ENCODE measurements around the gene GABRA1.

GABRA1 gene

GRCh38 chr5:161895514-161895913 lies 47.6 kb downstream of the GABRA1 start:
- no peak for DNase-seq (ENCODE audit: low read depth, low spot score)
- TF ChIP-seq, protein P1, sequence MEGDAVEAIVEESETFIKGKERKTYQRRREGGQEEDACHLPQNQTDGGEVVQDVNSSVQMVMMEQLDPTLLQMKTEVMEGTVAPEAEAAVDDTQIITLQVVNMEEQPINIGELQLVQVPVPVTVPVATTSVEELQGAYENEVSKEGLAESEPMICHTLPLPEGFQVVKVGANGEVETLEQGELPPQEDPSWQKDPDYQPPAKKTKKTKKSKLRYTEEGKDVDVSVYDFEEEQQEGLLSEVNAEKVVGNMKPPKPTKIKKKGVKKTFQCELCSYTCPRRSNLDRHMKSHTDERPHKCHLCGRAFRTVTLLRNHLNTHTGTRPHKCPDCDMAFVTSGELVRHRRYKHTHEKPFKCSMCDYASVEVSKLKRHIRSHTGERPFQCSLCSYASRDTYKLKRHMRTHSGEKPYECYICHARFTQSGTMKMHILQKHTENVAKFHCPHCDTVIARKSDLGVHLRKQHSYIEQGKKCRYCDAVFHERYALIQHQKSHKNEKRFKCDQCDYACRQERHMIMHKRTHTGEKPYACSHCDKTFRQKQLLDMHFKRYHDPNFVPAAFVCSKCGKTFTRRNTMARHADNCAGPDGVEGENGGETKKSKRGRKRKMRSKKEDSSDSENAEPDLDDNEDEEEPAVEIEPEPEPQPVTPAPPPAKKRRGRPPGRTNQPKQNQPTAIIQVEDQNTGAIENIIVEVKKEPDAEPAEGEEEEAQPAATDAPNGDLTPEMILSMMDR (IDR thresholded peaks at IDR 0.05; ENCODE audit: low read depth, low read length) = no peak
- no peak overlapping the region for H3K4me3 ChIP-seq (ENCODE audit: low read depth, low read length)
- in situ Hi-C loops (cut with HindIII; ENCODE audit: low sequenced_read_pairs) = no loop called here

GRCh38 chr5:161897033-161897432 lies 49.1 kb downstream of the GABRA1 start:
- no peak overlapping the region for H3K4me3 ChIP-seq (ENCODE audit: low read depth, low read length)
- in situ Hi-C loops (cut with HindIII; ENCODE audit: low sequenced_read_pairs) = no loop called here
- no peak for DNase-seq (ENCODE audit: low read depth, low spot score)
- TF ChIP-seq, protein P1 (IDR thresholded peaks at IDR 0.05; ENCODE audit: low read depth, low read length) = no peak

DNA sequence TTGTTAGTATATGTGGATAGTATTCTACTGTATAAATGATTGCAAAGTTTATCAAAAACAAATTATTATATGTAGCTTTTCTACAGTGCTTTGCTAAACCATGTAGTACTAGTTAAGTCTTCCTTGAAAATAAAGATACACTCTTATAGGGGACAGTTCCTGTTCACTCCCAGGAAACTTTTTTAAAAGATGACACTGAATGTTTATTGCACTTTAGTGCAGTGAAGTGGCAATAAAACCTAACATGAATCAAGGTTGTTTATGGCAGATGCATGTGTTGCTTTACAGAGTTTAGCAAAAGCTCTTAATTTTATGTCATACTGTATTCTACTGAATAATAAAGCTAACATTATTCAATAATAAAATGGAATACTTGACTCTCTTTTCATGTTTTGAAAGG lies 51.7 kb downstream of the GABRA1 start:
- TF ChIP-seq, protein P1 (IDR thresholded peaks at IDR 0.05; ENCODE audit: low read depth, low read length) = no peak
- H3K4me3 ChIP-seq (ENCODE audit: low read depth, low read length) = no peak overlapping the region
- no peak for DNase-seq (ENCODE audit: low read depth, low spot score)
- in situ Hi-C loops (cut with HindIII; ENCODE audit: low sequenced_read_pairs) = no loop called here

GRCh38 chr5:161900981-161901380 lies 53.1 kb downstream of the GABRA1 start:
- in situ Hi-C loops (cut with HindIII; ENCODE audit: low sequenced_read_pairs) = no loop called here
- H3K4me3 ChIP-seq (ENCODE audit: low read depth, low read length) = no peak overlapping the region
- no peak for DNase-seq (ENCODE audit: low read depth, low spot score)
- TF ChIP-seq, protein P1 (IDR thresholded peaks at IDR 0.05; ENCODE audit: low read depth, low read length) = no peak

DNA sequence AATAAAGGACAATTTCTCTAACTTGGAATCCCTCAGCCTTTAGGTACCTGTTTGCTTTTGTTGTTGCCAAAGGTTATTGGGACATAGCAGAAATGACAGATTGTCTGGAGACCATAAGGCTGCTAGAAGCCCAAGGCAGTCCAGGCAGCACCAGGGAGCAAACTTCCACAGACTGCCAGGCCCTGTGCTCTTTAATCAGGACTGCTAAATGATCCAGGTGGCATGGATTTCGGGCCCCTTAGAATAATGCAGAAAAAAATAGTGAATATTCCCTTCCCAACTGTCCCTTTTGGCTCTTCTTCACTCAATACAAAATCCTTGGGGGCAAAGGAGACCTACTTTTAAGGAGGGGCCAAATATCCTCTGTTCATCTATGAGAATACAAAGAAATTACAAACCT lies 73.9 kb downstream of the GABRA1 start:
- DNase-seq (ENCODE audit: low read depth, low spot score) = no peak
- in situ Hi-C loops (cut with HindIII; ENCODE audit: low sequenced_read_pairs) = no loop called here
- no peak overlapping the region for H3K4me3 ChIP-seq (ENCODE audit: low read depth, low read length)
- TF ChIP-seq, protein P1 (IDR thresholded peaks at IDR 0.05; ENCODE audit: low read depth, low read length) = no peak

DNA sequence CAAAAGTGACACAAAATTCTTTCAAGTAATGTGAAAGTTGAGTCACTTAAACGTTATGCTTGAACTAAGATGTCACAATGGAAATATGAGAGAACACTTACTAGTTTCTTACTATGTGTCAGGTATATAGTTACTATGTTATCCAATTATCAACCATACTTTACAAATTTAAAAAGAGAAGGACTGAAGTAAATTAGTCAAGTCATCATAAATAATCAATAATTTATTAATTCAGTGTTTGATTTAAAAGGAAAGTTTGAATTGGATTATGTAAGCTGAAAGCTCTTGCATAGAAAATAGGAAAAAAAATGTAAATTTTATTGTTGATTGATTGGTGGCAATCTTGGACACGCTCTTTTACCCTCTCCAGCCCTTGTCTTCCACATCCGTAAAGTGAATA lies 76.3 kb downstream of the GABRA1 start:
- in situ Hi-C loops (cut with HindIII; ENCODE audit: low sequenced_read_pairs) = no loop called here
- H3K4me3 ChIP-seq (ENCODE audit: low read depth, low read length) = no peak overlapping the region
- TF ChIP-seq, protein P1 (IDR thresholded peaks at IDR 0.05; ENCODE audit: low read depth, low read length) = no peak
- DNase-seq (ENCODE audit: low read depth, low spot score) = no peak

DNA sequence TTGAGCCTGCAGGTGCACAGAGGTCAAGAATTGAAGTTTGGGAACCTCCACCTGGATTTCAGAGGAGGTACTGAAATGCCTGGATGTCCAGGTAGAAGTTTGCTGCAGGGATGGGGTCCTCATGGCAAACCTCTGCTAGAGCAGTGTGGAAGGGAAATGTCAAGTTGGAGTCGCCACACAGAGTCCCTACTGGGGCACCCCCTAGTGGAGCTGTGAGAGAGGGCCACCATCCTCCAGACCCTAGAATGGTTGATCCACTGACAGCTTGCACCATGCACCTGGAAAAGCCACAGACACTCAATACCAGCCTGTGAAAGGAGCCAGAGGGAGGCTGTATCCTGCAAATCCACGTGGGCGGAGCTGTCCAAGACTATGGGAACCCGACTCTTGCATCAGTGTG lies 78.0 kb downstream of the GABRA1 start:
- TF ChIP-seq, protein P1 (IDR thresholded peaks at IDR 0.05; ENCODE audit: low read depth, low read length) = no peak
- H3K4me3 ChIP-seq (ENCODE audit: low read depth, low read length) = no peak overlapping the region
- in situ Hi-C loops (cut with HindIII; ENCODE audit: low sequenced_read_pairs) = no loop called here
- no peak for DNase-seq (ENCODE audit: low read depth, low spot score)

Measured in astrocyte of the spinal cord (primary cell).